Kidney capillary endothelial cell (primary cell): ENCODE data around the gene SVIL.
"Not testable (repeated sequence)": the region's sequence is repeated elsewhere in the genome, so short reads cannot be mapped to it uniquely, and the experiment has no call there.

Source experiments
- DNase-seq: peaks from one replicate; pipeline ENCODE4 v3.0.0-alpha.2; 2018; ENCODE audit warnings: low spot score

The SVIL gene

DNA sequence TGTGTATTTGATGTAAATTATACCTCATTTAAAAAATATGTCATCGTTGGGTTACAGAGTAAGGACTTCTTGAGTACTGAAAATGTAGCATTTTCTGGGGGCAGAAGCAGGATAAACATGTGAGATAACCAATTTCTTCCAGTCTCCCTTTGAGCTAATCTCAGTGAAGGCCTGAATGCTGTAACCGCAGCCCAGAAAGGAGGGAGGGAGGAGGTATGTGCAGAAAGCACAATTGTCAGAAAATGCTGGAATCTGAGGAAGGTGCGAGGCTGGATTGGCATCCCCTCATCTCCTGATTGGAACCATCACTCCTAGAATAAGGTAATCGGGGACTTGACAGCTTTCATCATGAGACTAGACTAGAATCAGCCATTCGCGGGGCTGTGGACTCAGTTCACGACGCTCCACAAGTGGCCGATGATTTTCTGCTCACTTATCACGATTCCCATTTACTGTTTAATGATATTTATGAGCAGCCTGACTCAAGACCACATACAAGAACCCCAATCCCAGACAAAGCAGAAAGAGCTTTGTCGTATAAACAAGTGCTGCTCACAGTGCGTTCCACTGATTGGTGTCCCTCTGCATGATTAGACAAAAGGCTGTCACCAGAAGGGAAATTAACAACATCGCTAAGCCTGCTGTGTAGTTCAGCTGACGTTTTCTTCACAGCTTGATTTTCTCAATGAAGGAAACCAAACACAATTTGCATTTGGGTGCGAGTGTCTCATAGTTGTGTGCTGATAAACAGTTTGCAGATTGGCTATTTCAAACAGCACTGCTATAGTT, 93.2 kb downstream of the SVIL start:
- DNase-seq: no peak

DNA sequence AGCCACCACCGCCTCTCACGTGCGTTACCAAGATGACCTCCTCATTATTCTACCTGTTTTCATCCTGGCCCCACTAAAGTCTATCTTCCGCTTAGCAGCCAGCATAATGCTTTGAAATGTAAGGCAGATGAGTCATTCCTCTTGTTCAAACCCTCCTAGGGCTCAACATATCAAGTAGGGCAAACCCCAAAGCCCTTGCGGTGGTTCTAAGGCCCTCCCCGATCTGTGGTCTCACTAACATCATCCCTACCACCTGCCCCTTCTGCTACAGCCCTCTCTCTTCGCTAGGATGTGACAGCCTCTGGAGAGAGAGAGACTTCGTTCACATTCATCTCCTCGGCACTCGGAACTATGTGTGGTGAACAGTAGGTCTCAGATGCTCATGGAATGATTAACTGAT, 94.8 kb downstream of the SVIL start:
- no peak for DNase-seq

DNA sequence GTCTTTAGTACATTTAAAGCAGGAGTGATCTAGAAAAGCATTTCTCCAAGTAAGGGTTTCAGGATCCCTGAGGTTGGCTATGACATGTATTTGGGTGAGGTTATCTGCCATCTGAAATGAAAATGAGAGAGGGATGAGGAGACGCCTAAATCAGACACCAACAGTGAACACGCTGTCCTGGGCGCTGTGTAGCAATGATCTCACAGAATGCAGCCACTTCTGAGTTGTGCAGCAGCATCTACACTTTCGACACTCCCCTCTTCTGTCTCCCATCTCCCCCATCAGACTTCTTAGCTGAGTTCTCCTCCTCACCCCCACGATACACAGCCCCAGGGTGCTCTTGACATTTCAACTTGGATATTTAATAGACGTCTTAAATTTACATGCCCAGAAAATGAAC, 95.4 kb downstream of the SVIL start:
- no peak for DNase-seq

DNA sequence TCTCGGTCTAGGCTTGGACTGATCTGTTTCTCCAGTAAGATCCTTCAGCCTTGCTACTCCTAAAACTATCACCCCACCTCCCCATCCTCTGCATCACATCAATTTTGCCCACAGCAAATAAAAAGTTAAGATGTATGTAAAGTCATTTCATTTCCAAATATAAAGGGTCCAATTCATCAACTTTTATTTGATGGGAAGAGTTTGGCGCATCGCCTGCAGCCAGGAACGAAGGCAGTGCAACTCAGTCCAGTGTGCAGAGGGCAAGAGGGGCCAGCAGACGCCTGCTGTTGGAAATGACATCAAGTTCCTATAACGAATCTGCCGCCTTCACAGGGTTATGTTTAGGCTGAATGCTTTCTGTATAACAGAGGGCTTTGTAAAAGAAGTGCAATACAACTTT, 97.0 kb downstream of the SVIL start:
- DNase-seq: no peak

DNA sequence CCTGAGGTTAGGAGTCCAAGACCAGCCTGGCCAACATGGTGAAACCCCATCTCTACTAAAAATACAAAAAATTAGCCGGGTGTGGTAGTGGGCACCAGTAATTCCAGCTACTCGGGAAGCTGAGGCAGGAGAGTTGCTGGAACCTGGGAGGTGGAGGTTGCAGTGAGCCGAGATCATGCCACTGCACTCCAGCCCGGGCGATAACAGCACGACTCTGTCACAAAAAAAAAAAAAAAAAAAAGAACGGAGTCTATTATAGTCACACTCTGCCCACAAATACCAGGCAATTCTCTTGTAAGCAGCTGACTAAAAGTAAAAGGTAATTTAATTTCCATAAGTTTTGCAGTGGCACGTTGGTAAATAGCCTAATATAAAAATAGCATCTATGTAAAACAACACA, 98.1 kb downstream of the SVIL start:
- DNase-seq: not testable (repeated sequence)

DNA sequence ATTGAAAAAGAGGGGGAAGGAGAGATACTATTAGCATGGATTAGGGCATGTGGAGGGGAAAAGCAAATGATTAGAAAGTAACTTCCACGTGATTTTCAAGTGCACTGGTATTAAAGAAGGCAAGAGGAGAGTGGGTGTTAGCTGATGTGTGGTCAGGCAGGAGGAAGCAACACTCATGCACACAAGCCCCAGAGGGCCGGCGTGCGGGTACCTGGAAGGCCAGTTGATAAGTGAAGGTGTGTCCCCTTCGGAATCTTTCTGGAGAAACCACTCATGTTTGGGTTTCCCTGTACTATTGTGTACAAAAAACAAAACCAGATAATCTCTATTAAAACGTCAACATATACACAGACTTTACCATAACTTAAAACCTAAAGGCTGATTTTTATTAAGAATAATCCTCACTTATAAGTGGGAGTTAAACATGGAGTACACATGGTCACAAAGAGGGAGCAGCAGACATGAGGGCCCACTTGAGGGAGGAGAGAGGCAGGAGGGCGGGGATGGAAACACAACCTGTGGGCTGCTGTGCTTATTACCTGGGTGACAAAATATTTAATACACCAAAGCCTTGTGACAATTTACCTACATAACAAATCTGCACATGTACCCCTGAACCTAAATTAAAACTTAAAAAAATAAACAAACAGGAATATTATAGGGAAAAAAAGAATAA, 98.9 kb downstream of the SVIL start:
- no peak for DNase-seq

DNA sequence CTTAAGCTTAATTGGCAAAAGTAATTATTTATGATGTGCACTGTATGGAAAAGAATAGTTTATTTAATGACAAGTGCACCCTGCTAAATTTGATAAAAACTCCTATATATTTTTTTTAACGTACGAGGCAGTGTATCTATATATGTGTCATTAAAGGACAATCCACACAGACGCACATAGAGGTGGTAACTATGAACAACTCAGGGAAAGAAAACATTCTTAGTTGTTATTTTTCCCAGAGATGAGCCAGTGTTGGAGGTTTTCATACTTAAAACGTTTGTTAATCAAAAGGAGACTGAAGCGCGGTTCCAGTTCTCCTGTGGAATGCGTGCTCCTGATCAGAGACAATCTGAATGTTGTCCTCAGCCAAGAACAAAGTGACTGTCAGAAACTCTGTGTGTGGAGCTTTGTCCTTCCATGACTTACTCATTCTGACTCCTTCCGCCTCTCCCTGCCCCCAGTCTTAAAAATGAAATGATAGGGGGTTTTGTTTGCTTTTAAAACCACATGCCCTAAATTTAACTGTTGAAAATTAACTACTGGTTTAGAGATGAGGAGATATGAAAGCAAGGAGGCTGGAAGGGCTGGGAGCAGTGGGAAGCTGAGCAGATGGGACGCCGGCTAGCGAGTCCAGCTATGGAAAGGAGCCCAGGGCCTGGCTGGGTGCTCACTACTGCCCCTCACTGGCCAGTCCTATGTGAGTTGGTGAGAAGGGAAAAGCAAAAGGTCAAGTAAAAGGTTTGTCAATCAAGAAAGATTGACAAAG, 99.6 kb downstream of the SVIL start:
- DNase-seq: peak; percentile 20

DNA sequence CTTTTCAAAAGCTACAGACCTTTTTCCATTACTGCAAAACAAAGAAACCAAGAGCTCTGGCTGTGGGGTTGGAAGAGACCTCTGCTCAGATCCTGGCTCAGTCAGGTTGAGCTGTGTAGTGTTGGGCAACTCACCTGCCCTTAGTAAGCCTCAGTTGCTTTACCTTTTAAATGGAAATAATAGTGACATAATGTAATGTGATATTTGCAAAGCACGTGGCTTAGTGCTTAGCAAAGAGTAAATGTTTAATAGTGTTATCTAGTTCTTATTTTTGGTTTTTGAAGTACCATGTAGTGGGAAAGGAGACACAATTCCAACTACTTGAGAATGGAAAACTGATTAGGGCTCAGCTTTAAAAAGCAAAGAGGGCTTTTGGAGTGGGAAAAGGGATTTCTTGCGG, 100.2 kb downstream of the SVIL start:
- DNase-seq: no peak

DNA sequence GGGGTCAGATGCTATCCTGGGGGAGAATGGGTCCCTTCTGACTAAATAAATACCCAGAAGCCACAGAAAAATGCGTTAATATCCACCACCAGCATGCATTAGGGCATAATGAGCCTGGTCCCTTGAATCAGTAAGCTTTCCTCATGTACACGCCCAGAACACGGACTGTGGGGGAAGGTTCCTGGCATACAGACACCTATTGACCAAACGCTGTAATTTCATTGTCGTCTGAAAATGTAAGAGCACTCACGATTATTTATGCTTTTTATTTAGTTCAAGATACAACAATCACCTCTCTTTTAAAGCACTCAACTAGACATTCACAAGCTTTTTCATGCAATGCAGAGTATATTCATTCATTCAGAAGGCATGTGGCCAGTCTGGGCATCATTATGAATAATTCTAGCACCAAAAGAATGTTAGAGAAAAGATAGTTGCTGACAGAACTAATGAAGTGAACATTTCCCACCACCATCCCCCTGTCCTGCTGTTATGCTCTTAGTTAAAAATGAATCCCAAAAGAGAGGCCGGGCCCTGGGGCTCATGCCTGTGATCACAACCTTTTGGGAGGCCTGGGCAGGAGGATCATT, 101.0 kb downstream of the SVIL start:
- DNase-seq: no peak

DNA sequence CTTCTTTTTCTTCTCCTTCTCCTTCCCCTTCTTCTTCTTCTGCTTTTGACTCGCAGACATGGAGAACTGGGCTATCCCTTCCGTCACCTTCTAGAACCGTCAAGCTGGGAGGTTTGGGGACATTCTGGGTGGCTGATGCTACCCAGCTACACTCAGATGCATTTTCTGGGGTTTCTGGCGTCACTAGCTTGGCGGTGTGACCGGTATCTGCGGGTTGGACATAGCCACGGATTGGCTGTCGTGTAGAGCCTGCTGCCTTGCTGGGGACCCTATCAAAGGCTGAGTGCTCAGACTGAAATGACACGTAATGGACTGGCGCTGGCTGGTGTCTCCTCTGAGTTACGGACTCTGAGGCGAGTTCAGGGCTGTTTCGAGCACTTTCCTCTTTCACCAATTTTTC, 101.7 kb downstream of the SVIL start:
- DNase-seq: no peak

DNA sequence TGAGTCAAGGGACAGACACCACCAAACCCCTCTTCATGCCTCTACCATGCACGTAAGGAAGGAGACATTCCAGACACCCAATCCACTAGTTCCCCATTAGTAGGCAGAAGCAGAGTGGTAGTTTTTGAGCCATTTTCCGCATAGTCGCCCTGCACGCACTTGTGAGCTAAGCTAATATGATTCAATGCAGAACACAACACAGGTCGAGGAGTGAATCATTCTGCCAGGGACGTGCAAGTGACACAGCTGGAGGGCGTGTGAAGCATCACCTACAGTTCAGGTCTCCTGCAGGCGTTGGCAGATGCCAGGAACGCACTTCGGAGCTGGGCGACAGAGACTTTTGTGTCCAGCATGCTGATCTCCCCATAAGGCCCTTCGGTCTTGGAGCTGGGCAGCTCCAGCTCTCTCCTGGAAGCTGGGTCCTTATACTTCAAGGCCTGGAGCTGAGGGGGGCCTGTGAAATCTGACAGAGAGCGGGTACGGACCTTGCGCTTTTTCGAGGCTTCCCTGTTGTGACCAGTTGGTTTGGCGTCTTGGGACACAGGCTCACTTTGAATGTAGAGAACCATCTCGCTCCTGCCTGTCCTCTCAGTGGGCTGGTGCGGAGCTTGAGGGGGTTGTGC, 102.4 kb downstream of the SVIL start:
- DNase-seq: no peak

DNA sequence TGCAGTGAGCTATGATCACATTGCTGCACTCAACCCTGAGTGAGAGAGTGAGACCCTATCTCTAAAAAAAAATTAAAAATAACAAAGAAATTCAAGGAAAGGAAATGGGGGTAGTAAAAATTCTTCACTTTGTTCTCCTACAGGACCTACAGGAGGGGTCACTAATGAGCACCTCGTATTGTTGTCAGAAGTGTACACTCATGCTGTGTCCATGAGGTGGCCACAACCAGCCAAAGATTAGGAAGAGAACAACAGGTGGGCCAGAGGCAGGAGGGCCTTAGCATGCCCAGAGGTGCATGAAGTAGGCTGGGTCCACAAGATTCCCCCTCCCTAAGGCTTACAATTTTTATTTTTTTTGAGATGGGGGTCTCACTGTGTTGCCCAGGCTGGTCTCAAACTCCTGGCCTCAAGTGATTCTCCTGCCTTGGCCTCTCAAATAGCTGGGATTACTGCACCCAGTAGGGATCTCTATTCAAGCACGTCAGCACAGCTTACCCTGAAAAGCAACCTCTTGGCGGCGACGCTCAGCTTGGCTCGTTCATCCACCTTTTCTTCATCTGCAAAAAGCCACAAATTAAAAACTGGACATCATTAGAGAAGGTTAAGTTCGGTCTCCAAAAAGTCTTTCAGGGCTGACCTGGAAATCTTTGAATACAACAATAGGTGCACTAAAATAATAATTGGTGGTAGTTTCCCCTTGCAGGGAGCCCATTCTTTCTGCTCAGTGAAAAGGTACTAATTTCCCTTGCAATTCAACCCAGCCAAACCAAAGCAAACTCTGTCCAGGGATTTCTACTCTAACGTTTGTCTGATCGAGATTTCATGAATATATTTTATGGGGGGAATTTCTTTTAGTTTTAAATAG, 104.4 kb downstream of the SVIL start:
- no peak for DNase-seq

DNA sequence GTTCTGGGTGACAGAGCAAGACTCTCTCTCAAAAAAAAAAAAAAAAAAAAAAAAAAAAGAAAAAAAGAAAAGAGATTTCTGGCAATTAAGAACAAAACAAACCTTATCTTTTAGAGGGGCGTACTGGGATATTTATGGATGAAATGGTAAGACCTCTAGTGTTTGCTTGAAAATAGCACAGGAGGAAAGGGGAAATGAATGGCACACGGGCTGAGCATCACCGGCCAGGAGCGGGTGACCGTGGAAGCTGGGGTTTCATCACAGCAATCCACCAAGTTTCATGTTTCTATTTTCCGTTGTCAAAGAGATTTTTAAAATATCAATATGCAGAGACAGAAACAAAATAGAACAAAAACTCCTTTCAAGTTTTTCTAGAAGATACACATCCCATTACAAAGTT, 105.6 kb downstream of the SVIL start:
- DNase-seq: no peak

DNA sequence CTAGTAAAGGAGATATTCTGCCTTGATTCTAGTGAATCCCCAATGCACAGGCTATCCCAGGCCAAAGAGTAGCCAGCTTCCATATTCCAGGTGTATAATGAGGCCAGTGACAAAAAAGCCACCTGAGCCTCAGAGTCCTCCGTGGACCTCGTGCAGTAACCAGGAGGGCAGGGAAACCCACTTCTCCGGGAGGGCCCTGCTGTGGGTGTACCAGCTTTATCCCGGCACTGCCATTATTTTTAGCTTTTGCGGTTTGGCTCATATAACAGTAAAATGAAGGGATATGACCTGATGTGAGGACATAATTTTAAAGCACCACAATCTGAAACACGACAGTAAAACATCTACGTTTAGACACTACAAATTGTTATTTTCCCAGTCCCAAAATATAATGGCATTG, 109.0 kb downstream of the SVIL start:
- DNase-seq: no peak

DNA sequence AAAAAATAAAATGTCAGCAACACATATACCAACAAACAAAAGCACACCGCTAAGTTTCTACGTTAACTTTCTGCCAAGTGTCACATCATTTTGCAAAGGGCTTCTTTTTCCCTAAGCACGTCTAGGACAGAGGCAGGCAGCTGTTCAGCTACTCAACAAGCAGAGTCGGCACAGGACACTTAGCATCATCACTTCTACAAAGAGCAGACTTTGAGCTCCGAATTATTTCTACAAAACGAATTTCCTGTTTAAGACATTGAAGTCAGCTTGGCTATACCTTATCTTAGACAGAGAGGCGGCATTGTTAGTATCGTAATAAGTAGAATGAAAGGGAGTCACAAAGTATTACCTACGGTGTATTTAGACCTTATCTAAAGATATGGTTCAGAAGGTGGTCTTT, 110.1 kb downstream of the SVIL start:
- no peak for DNase-seq

DNA sequence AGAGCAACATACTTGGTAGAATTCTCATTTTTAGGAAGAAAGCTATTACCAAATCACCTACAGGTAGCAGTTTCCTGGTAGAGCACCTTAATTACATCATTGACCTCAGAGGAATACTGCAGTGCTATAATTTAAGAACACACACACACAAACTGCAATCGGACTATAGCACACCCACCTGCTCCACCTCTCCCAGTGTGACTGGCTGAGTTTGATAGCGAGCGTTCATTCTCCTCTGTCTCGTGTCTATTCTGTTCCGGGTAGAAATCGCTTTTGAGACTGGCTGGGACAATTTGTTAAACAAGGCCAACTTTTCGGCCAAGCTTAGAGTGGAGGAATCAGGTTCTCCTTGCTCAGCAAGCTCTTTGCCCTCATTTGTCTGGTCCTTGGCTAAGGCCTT, 110.5 kb downstream of the SVIL start:
- no peak for DNase-seq

DNA sequence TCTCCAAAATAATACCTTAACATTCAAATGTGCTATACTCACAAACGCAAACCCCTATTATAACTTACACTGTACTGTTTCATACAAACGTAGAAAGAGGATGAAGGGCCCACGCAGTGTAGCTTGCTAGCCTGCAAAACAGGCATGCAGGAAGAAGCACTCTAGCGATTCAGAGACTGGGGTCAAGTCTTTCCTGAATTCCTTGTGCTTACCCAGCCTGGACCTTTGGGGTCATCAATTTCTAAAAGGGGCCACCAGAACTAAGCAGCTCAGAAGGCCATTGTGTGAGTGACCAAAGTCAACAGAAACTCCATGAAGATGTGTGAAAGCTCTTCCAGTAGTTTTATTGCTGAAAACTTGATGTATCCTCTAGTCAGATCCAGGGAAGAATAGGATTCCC, 111.9 kb downstream of the SVIL start:
- DNase-seq: no peak

DNA sequence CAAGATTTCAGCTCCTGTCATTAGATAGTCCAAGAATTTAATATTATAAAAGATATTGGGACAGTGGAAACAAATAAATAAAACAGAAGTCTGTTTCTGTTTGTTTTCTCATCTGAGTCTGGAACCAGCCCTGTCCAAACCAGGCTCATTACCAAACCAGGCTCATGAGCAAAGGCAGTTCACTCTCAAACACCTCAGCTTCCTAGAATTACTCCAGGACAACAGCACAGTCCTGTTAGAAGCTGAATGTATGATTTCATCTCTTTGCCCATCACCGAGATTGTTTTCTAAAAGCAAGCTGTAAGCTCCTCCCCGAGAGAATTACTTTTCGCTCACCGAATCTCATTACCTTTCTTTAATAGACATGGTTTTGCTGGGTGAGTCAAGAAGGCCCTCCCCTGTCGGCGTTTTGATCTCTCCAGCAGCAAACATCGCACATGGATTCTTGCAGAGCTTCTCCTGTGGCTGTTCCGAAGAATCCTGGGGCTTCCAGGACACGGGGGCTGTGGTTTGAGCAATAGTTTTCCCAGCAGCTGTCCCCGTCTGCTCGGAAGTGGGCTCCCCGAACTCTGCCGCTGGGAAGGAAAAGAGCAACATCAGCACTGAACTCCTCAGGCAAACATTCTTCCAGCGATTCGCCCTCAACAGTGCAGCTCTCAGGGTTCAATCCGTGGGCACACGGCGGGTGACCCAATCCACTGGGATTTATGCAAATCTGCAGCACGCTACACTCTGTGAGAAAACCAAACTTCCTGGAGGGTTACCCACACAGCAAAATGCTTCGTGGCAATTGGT, 112.5 kb downstream of the SVIL start:
- no peak for DNase-seq

DNA sequence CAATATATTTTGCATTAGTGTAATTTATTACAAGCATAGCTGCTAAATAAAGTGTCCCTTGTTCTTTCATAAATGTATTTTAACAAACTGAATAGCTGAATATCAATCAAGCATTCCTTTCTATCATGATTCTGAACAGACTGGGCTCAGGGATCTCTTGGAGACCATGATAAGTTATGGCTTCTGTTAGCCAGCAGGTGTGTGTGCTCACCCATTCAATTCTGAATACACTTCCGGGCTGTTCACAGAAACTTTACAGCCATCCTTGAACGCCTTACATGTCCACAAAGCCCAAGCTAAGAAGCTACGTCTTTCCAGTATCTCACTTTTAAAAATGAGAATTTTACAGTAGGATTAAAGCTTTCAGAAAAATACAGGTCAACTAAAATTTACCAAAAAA, 115.1 kb downstream of the SVIL start:
- DNase-seq: no peak

DNA sequence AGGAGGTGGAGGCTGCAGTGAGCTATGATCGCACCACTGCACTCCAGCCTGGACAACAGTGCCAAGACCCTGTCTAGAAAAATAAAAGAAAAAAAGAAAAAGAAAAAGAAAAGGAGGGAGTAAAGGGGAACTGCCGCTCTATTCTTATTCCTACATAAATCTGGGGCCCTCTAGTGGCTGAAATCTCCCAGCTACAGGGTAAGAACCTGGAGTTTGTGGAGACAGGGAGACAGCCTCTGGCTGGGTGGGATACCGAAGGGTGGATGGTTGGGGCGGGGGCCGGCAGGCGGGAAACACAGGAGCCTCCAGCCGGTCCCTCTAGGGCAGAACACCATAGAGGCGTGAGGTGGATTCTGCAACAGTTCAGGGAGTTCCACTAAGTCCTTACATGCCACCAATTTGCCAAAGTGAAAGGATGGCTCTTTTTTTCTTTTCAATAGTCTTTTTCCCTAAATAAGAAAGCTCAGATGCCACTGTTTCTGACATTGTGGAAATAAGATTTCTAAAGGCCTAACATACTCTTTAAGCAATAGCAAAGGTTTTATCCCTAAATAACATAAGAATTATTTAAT, 117.3 kb downstream of the SVIL start:
- peak; percentile 6 for DNase-seq
